ENCODE results near the gene LHFPL5.
A peak's percentile ranks its signal among the peaks of the same experiment; 100 is the strongest.

Gene LHFPL5

GRCh38 chr6:35780719-35781118, 24.4 kb upstream of the LHFPL5 start, which contains the start of gene CLPSL1:
Gene CLPSL1 (plus strand): TSS chr6:35781019. CDS start chr6:35781111, 92 bp downstream.
- TF ChIP-seq CTCF (IDR thresholded peaks at IDR 0.05; ENCODE audit: low read depth, low read length), result no peak
- no peak within 1 kb of the TSS for H3K4me3 ChIP-seq (ENCODE audit: low read depth, low read length)
- no peaks in the 10 kb centered on the region for H3K36me3 ChIP-seq
- no peaks in the 10 kb centered on the region for H3K4me1 ChIP-seq
- H3K27me3 ChIP-seq, result no peaks in the 10 kb centered on the region
- H3K9me3 ChIP-seq, result no peaks in the 10 kb centered on the region
- DNase-seq, result no peak

- no peaks in the 10 kb centered on the region for H3K36me3 ChIP-seq
- no peaks in the 10 kb centered on the region for H3K27me3 ChIP-seq
- H3K4me1 ChIP-seq, result no peaks in the 10 kb centered on the region
- TF ChIP-seq CTCF (IDR thresholded peaks at IDR 0.05; ENCODE audit: low read depth, low read length), result no peak
- DNase-seq, result no peak
- no peaks in the 10 kb centered on the region; the same call in 1 of the 2 replicates for H3K9me3 ChIP-seq
- no peak overlapping the region for H3K4me3 ChIP-seq (ENCODE audit: low read depth, low read length)
Observed at GRCh38 chr6:35781290-35781689, 23.9 kb upstream of the LHFPL5 start.

- Histone ChIP-seq H3K27me3 (peaks cover 6% of the 10 kb centered on the region; the same call in 1 of the 2 replicates), H3K9me3 (no peaks in the 10 kb centered on the region; the same call in 1 of the 2 replicates)
Observed at GRCh38 chr6:35782424-35782823, 22.7 kb upstream of the LHFPL5 start.

GRCh38 chr6:35784200-35784599, 21.0 kb upstream of the LHFPL5 start:
- Histone ChIP-seq H3K4me3 (ENCODE audit: low read depth, low read length) (no peak overlapping the region), H3K27me3 (peaks cover 12% of the 10 kb centered on the region), H3K36me3 (no peaks in the 10 kb centered on the region), H3K9me3 (no peaks in the 10 kb centered on the region; the same call in 1 of the 2 replicates), H3K4me1 (no peaks in the 10 kb centered on the region)
- TF ChIP-seq CTCF (IDR thresholded peaks at IDR 0.05; ENCODE audit: low read depth, low read length), result no peak
- no peak for DNase-seq

More at GRCh38 chr6:35782424-35782823, 22.7 kb upstream of the LHFPL5 start:
- Histone ChIP-seq H3K4me3 (ENCODE audit: low read depth, low read length) (no peak overlapping the region), H3K4me1 (no peaks in the 10 kb centered on the region), H3K36me3 (no peaks in the 10 kb centered on the region)
- no peak for TF ChIP-seq CTCF (IDR thresholded peaks at IDR 0.05; ENCODE audit: low read depth, low read length)
- DNase-seq, result peak; percentile 69

- Histone ChIP-seq H3K27me3 (peaks cover 12% of the 10 kb centered on the region), H3K4me1 (no peaks in the 10 kb centered on the region)
- TF ChIP-seq CTCF (IDR thresholded peaks at IDR 0.05; ENCODE audit: low read depth, low read length), result no peak
Observed at GRCh38 chr6:35786272-35786671, 18.9 kb upstream of the LHFPL5 start.

GRCh38 chr6:35786810-35787209, 18.3 kb upstream of the LHFPL5 start:
- Histone ChIP-seq H3K4me3 (ENCODE audit: low read depth, low read length) (peak overlapping the region; percentile 35), H3K4me1 (no peaks in the 10 kb centered on the region), H3K9me3 (no peaks in the 10 kb centered on the region; the same call in 1 of the 2 replicates), H3K36me3 (no peaks in the 10 kb centered on the region), H3K27me3 (peaks cover 12% of the 10 kb centered on the region)
- peak; percentile 28 for DNase-seq
- no peak for TF ChIP-seq CTCF (IDR thresholded peaks at IDR 0.05; ENCODE audit: low read depth, low read length)

More at GRCh38 chr6:35786272-35786671, 18.9 kb upstream of the LHFPL5 start:
- no peaks in the 10 kb centered on the region; the same call in 1 of the 2 replicates for H3K9me3 ChIP-seq
- no peaks in the 10 kb centered on the region for H3K36me3 ChIP-seq
- H3K4me3 ChIP-seq (ENCODE audit: low read depth, low read length), result no peak overlapping the region; the same call in 1 of the 2 replicates
- DNase-seq, result no peak

All from BE2C (cell line).